Measurements from ENCODE around the gene ZNF334.

ZNF334 gene

GRCh38 chr20:46545077-46545826 is 31.9 kb upstream of the ZNF334 start:
- DNase-seq = no peak

- DNase-seq = no peak
Measured at GRCh38 chr20:46544576-46544975, 31.2 kb upstream of the ZNF334 start.

GRCh38 chr20:46543959-46544358 is 30.6 kb upstream of the ZNF334 start:
- DNase-seq = no peak

- no peak for DNase-seq
Measured at GRCh38 chr20:46543033-46543432, 29.7 kb upstream of the ZNF334 start.

GRCh38 chr20:46541229-46541935 is 28.0 kb upstream of the ZNF334 start:
- DNase-seq = no peak

- no peak for DNase-seq
Measured at GRCh38 chr20:46539113-46539512, 25.8 kb upstream of the ZNF334 start.

GRCh38 chr20:46530640-46531039 is 17.3 kb upstream of the ZNF334 start:
- DNase-seq = no peak

GRCh38 chr20:46523696-46524328 is 10.5 kb upstream of the ZNF334 start:
- no peak for DNase-seq

- DNase-seq = no peak
Measured at GRCh38 chr20:46523108-46523507, 9.7 kb upstream of the ZNF334 start.

- peak; percentile 8 for DNase-seq
Measured at GRCh38 chr20:46520976-46521579, 7.7 kb upstream of the ZNF334 start.

- no peak for DNase-seq
Measured at GRCh38 chr20:46520540-46520939, 7.2 kb upstream of the ZNF334 start.

GRCh38 chr20:46519471-46520068 is 6.2 kb upstream of the ZNF334 start:
- no peak for DNase-seq

GRCh38 chr20:46509523-46509922 is 3.8 kb downstream of the ZNF334 start:
- no peak for DNase-seq

- DNase-seq = no peak
Measured at GRCh38 chr20:46507760-46508407, 5.5 kb downstream of the ZNF334 start.

GRCh38 chr20:46505506-46505905 is 7.9 kb downstream of the ZNF334 start:
- no peak for DNase-seq

- no peak for DNase-seq
Measured at GRCh38 chr20:46501961-46502360, 11.4 kb downstream of the ZNF334 start.

- no peak for DNase-seq
Measured at GRCh38 chr20:46501337-46501942, 11.9 kb downstream of the ZNF334 start.

- DNase-seq = no peak
Measured at GRCh38 chr20:46494077-46494476, 19.3 kb downstream of the ZNF334 start.

GRCh38 chr20:46491354-46491753 is 22.0 kb downstream of the ZNF334 start:
- no peak for DNase-seq

- peak; percentile 16 for DNase-seq
Measured at GRCh38 chr20:46488451-46488850, 24.9 kb downstream of the ZNF334 start.

GRCh38 chr20:46487628-46488027 is 25.7 kb downstream of the ZNF334 start:
- no peak for DNase-seq

- DNase-seq = no peak
Measured at GRCh38 chr20:46485431-46485830, 27.9 kb downstream of the ZNF334 start.
